DOHH2 (cell line): ENCODE measurements around the gene SAE1.

Source experiments
- CTCF ChIP-seq: fragments of 200-600 bp; sonication (generic); IDR thresholded peaks from one replicate; pipeline ENCODE4 v1.5.1; 2014; ENCODE audit warnings: antibody characterized with exemption, mild to moderate bottlenecking, low read depth, low read length; ENCODE audit not compliant: poor library complexity, severe bottlenecking
- EZH2phosphoT487 ChIP-seq: fragments of 200-600 bp; sonication (generic); IDR thresholded peaks from 2 replicates; pipeline ENCODE4 v1.6.1; 2017; ENCODE audit warnings: borderline replicate concordance, mild to moderate bottlenecking, antibody characterized with exemption, low read length, moderate library complexity, mixed read lengths

- no peak for TF ChIP-seq CTCF
- TF ChIP-seq EZH2phosphoT487: no peak
Observed at GRCh38 chr19:47255879-47256692, 125.5 kb downstream of the SAE1 start, which contains the start of gene CCDC9.
